ENCODE results near the gene RPL12.

- TF ChIP-seq POLR2AphosphoS5 (IDR thresholded peaks at IDR 0.05) (peak; percentile 85 to 88 (median 87)), CTCF (IDR thresholded peaks at IDR 0.05) (peak in 1 of 5 experiments; percentile 21)
Measured at GRCh38 chr9:127423934-127424675, 27.1 kb downstream of the RPL12 start, which contains the start of gene ZNF79.
